GM13976 (cell line): ENCODE data around the gene PDE11A.

ENCODE experiments used
- DNase-seq: peaks from one replicate; pipeline ENCODE4 v3.0.0; 2012; ENCODE audit warnings: low spot score
- in situ Hi-C: fragments of 300-500 bp; cut with MboI; formaldehyde crosslinking; loops from one replicate; pipeline ENCODE4 v1.12.0; 2022; ENCODE audit warnings: low sequenced_read_pairs, mixed read lengths, inconsistent platforms; ENCODE audit not compliant: unreplicated experiment
- TF ChIP-seq, protein P1 (sequence below): IDR thresholded peaks from 2 replicates; pipeline ENCODE4 v1.5.1; 2012; ENCODE audit warnings: borderline replicate concordance, mild to moderate bottlenecking; ENCODE audit not compliant: insufficient read depth; ENCODE audit errors: extremely low read depth, missing control alignments, control extremely low read depth

Gene PDE11A

DNA sequence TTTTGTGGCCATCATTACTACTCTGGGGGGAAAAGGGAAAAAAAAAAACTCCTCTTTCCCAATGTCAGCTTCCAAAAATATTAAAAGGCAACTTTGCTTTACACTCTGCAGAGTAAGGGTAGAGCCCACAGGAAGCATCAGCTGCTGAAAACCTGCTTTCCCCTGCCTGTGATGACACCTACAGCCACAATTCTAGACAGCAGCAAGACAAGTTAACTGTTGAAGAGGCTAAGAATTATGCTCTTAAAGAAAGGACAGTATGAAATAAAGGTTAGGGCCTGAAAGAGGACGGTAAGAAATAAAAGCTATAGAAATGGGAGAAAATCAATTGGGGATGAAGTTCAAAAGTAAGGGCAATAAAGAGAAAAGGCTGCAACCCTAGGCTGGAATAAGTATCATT, 3.0 kb downstream of the PDE11A start:
- in situ Hi-C loops = no loop called here
- DNase-seq = no peak
- TF ChIP-seq, protein P1, sequence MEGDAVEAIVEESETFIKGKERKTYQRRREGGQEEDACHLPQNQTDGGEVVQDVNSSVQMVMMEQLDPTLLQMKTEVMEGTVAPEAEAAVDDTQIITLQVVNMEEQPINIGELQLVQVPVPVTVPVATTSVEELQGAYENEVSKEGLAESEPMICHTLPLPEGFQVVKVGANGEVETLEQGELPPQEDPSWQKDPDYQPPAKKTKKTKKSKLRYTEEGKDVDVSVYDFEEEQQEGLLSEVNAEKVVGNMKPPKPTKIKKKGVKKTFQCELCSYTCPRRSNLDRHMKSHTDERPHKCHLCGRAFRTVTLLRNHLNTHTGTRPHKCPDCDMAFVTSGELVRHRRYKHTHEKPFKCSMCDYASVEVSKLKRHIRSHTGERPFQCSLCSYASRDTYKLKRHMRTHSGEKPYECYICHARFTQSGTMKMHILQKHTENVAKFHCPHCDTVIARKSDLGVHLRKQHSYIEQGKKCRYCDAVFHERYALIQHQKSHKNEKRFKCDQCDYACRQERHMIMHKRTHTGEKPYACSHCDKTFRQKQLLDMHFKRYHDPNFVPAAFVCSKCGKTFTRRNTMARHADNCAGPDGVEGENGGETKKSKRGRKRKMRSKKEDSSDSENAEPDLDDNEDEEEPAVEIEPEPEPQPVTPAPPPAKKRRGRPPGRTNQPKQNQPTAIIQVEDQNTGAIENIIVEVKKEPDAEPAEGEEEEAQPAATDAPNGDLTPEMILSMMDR = no peak

DNA sequence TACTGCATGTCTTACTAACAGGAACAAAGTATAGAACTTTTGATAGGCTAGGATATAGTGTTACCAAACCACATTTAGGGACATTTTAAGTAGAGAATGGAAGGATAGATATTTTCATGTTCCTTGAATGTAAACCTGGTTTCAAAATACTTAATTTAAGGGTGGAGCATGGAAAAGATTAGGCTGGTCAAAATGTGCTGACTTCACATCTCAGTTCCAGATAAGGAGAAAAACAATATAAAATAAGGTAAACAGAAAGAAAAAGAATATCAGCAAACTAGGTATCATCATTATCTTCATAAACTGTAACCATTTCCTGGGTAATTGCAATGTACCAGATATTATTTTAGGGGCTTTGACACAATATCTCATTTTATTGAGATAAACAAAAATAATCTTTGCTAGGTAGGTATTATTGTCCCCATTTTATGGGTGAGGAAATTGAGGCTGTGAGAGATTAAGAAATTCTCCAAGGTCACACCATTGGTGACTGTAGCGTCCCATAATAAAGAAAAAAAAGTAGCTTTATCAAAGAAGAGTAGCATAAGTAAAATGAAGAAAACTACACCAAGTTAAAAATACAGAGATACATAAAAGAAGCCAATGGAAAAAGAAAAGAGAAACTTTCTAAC, 3.6 kb downstream of the PDE11A start:
- TF ChIP-seq, protein P1 = no peak
- in situ Hi-C loops = no loop called here

DNA sequence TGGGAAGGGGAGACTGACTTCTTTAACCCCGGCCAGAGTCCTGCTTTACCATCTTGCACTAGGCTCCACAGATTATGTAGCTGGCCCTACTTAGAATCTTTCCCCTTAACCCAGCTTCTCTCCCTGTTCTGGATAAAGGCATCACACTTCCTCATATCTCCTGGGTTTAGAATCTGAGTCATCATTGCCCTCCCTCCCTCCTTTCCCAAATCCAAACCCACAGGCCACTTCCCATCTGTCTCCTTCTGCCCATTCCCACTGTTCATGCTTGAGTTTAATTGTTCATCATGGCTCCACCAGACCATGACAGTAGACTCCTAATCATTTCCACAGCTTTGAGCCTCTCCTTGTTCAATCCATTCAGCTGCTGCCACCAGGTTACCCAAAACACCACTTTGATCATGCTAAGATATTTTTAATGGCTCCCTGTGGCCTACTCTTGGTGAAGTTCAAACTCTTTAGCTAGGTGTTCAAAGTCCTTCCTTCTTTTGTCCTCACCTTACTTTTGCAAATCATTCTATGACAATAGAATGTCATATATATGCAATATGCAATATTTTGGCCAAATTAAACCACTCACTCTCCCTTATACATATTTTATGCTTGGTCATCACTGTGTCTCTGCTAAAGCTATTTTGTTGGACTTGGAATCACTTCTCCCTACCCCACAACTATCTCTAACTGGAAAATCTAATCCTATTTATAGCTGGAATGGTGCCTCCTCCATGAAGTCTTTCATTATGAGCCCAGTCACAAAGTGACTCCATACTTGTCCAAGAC, 5.5 kb downstream of the PDE11A start:
- no peak for DNase-seq
- TF ChIP-seq, protein P1 = no peak
- in situ Hi-C loops = no loop called here

More for the DNA sequence above, 3.6 kb downstream of the PDE11A start:
- no peak for DNase-seq

DNA sequence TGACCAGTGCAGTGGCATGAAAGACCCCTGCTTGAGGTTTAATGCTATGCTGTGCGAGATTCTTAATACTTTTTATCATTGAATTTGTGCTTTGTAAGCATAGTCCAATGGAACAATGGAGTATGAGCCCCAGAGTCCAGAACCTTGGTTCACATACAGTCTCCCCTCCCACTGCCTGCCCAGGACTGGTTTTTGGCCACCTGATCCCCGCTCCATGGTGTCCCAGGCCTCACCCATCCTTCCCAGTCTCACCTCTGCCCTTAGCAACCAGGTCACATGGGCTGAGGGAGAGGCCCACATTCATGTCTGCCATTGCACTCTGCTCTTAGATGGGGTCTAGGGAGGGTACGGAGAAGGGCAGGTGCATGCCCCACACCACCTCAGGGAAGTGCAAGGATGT, 6.3 kb downstream of the PDE11A start:
- in situ Hi-C loops = no loop called here
- DNase-seq = no peak
- TF ChIP-seq, protein P1 = no peak

DNA sequence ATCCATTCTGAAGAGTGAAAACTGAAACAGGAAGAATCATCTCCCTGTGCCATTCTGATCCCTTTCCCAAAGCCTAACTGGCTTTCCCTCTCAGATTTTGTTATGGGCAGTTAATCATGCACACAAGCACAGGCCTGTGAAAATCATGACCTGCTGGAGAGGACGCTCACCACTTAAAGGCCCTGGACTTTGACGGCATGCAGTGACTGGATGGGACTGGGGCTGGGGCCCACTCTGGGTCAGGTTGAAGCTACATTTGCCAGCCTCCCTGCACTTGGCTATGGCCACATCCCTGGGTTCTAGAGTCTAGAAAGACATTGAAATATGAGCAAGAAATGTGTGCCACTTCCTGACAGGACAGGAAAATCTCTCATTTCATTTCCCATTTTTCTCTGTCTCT, 12.9 kb downstream of the PDE11A start:
- in situ Hi-C loops = no loop called here
- TF ChIP-seq, protein P1 = no peak
- no peak for DNase-seq

DNA sequence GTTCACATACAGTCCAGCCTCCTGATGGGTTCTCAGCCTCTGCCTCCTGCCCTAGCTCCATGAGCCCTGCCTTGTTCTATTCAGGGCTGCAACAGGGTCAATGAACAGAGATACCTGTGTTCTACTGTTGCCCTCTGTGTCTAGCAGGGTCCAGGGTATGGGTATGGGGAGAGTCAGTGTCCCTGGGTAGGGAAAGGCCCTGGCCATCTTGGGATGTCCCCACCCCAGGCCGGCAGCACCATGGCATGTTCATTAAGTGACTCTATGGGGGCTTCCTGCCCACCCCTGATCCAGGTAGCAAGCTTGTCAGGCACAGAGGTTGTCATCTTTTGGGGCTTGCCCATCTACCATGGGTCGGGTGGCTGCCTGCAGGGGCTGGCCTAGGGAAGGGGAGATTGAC, 13.5 kb downstream of the PDE11A start:
- TF ChIP-seq, protein P1 = no peak
- no peak for DNase-seq
- in situ Hi-C loops = no loop called here
